ENCODE data around the gene WDR90.

The WDR90 gene

GRCh38 chr16:695355-696089, 46.4 kb downstream of the WDR90 start:
- peak overlapping the region; percentile 15 to 51 (median 33) for H3K4me3 ChIP-seq
- peak overlapping the region in 15 of 21 experiments; percentile 38 to 76 (median 66) for H3K27ac ChIP-seq

GRCh38 chr16:698911-699671, 49.9 kb downstream of the WDR90 start:
- no peak overlapping the region for H3K27ac ChIP-seq
- no peak overlapping the region for H3K4me3 ChIP-seq

- H3K27ac ChIP-seq: no peak overlapping the region
- H3K4me3 ChIP-seq: no peak overlapping the region
Observed at GRCh38 chr16:700684-701584, 51.8 kb downstream of the WDR90 start.

GRCh38 chr16:702341-702740, 53.2 kb downstream of the WDR90 start:
- no peak overlapping the region for H3K4me3 ChIP-seq
- no peak overlapping the region for H3K27ac ChIP-seq

- H3K27ac ChIP-seq: no peak overlapping the region
- H3K4me3 ChIP-seq: no peak overlapping the region
Observed at GRCh38 chr16:703406-703805, 54.2 kb downstream of the WDR90 start.

- Histone ChIP-seq H3K27ac (no peak overlapping the region), H3K4me3 (no peak overlapping the region)
Observed at GRCh38 chr16:704047-704446, 54.9 kb downstream of the WDR90 start.

- H3K4me3 ChIP-seq: peak overlapping the region in 1 of 7 experiments; percentile 30
- H3K27ac ChIP-seq: no peak overlapping the region
Observed at GRCh38 chr16:704552-705380, 55.6 kb downstream of the WDR90 start.

- Histone ChIP-seq H3K27ac (no peak within 1 kb of the TSS), H3K4me3 (peak within 1 kb of the TSS in 1 of 7 experiments; percentile 30)
Observed at GRCh38 chr16:705431-706188, 56.4 kb downstream of the WDR90 start, which contains the start of gene FBXL16. FBXL16 (minus strand) TSS chr16:705801; CDS start chr16:697405, 8,396 bp downstream.

GRCh38 chr16:706189-707061, 57.3 kb downstream of the WDR90 start:
- H3K27ac ChIP-seq: no peak overlapping the region
- peak overlapping the region in 1 of 7 experiments; percentile 25 for H3K4me3 ChIP-seq

- Histone ChIP-seq H3K4me3 (no peak overlapping the region), H3K27ac (no peak overlapping the region)
Observed at GRCh38 chr16:707062-707538, 57.9 kb downstream of the WDR90 start.

GRCh38 chr16:708019-708418, 58.9 kb downstream of the WDR90 start:
- Histone ChIP-seq H3K27ac (no peak overlapping the region), H3K4me3 (no peak overlapping the region)

GRCh38 chr16:708959-709358, 59.8 kb downstream of the WDR90 start:
- no peak overlapping the region for H3K4me3 ChIP-seq
- no peak overlapping the region for H3K27ac ChIP-seq

- Histone ChIP-seq H3K27ac (no peak overlapping the region), H3K4me3 (no peak overlapping the region)
Observed at GRCh38 chr16:709566-710499, 60.7 kb downstream of the WDR90 start.

GRCh38 chr16:710500-711075, 61.4 kb downstream of the WDR90 start:
- no peak overlapping the region for H3K27ac ChIP-seq
- no peak overlapping the region for H3K4me3 ChIP-seq

GRCh38 chr16:711084-711483, 61.9 kb downstream of the WDR90 start:
- Histone ChIP-seq H3K4me3 (no peak overlapping the region), H3K27ac (no peak overlapping the region)
